ENCODE results near the gene MPPED1.

The MPPED1 gene

GRCh38 chr22:43393132-43393843, 18.5 kb upstream of the MPPED1 start:
- TF ChIP-seq CTCF (IDR thresholded peaks at IDR 0.05; ENCODE audit: low read depth, low read length), result no peak
- DNase-seq (ENCODE audit: extremely low read depth, low read depth), result no peak

- no peak for TF ChIP-seq CTCF (IDR thresholded peaks at IDR 0.05; ENCODE audit: low read depth, low read length)
- no peak for DNase-seq (ENCODE audit: extremely low read depth, low read depth)
Observed at GRCh38 chr22:43393844-43394474, 17.9 kb upstream of the MPPED1 start.

- TF ChIP-seq CTCF (IDR thresholded peaks at IDR 0.05; ENCODE audit: low read depth, low read length), result no peak
- no peak for DNase-seq (ENCODE audit: extremely low read depth, low read depth)
Observed at GRCh38 chr22:43395086-43395695, 16.6 kb upstream of the MPPED1 start.

- no peak for TF ChIP-seq CTCF (IDR thresholded peaks at IDR 0.05; ENCODE audit: low read depth, low read length)
Observed at GRCh38 chr22:43396321-43396933, 15.4 kb upstream of the MPPED1 start.

GRCh38 chr22:43396934-43397457, 14.8 kb upstream of the MPPED1 start:
- DNase-seq (ENCODE audit: extremely low read depth, low read depth), result no peak
- TF ChIP-seq CTCF (IDR thresholded peaks at IDR 0.05; ENCODE audit: low read depth, low read length), result no peak

More at GRCh38 chr22:43396321-43396933, 15.4 kb upstream of the MPPED1 start:
- DNase-seq (ENCODE audit: extremely low read depth, low read depth), result no peak

- DNase-seq (ENCODE audit: extremely low read depth, low read depth), result no peak
- no peak for TF ChIP-seq CTCF (IDR thresholded peaks at IDR 0.05; ENCODE audit: low read depth, low read length)
Observed at GRCh38 chr22:43397766-43398165, 14.0 kb upstream of the MPPED1 start.
